MG63 (cell line): Measurements from ENCODE around the gene NUDT15. TPM values are rescaled to one million over a fixed set of nuclear protein-coding genes. Genes with fewer than 3 reads are reported as not detected.

Source experiments
- DNase-seq: peaks from one replicate; pipeline ENCODE4 v3.0.0-alpha.2; 2020
- H3K27me3 ChIP-seq: fragments of 250-450 bp; sonication (Bioruptor Pico); 2 replicates; pipeline ENCODE4 v1.5.1; 2020; ENCODE audit warnings: mild to moderate bottlenecking, moderate library complexity
- H3K36me3 ChIP-seq: fragments of 250-450 bp; sonication (Bioruptor Pico); 2 replicates; pipeline ENCODE4 v1.5.1; 2020; ENCODE audit warnings: mild to moderate bottlenecking, moderate library complexity
- H3K4me3 ChIP-seq: fragments of 250-450 bp; sonication (Bioruptor Pico); 2 replicates; pipeline ENCODE4 v1.5.1; 2020; ENCODE audit warnings: mild to moderate bottlenecking, moderate library complexity
- H3K9me3 ChIP-seq: fragments of 250-450 bp; sonication (Bioruptor Pico); 2 replicates; pipeline ENCODE4 v1.5.1; 2020; ENCODE audit warnings: mild to moderate bottlenecking, moderate library complexity
- total RNA-seq: library from RNA; depleted of rRNA; stranded (reverse); fragments of >200 nt; shearing (Covaris generic); gene quantifications from 2 replicates; pipeline ENCODE4 v1.2.3, GENCODE V29; 2014; ENCODE audit warnings: low replicate concordance; rRNA removed

Gene NUDT15
- total RNA-seq, 1 experiment from 2014 or later = 22.1 TPM

DNA sequence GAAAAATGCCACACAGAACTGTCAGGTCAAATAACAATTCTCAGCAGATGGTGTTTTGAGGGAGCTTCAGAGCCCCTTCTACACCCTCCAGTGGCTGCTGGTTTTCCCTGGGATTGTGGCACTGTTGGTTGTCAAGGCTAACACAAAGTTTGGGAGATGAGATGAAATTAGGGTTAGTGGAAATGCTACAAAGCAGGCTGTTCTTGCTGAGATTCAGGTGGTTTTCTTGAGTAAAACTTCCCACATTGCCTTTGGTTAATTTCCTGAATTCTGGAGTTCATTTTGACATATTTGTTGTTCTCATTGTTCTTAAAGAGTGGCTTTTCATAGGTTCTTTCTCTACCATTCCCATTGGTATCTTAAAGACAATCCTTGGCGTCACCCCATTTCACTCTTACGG, 35.3 kb downstream of the NUDT15 start:
- peaks cover 97% of the 10 kb centered on the region for H3K36me3 ChIP-seq

DNA sequence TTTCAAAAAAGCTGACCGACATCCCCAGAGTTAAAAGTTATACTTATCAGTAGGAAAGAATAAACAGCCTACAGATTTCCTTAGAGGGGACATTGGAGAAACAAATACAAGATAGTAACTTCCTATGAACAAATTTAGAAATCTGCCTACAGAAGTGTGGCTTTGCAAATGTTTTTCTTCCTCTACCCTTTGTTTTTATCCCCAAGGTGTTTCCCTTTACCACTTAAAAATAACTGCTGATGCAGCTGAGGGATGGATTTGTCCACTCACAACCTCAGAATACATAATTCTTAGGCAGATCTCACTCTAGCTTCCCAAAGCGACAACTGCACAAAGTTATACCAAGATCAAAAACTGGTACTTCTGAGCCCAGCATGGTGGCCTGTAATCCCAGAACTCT, 36.5 kb downstream of the NUDT15 start:
- H3K4me3 ChIP-seq = no peak overlapping the region
- no peaks in the 10 kb centered on the region for H3K27me3 ChIP-seq
- no peak for DNase-seq
- peaks cover 96% of the 10 kb centered on the region for H3K36me3 ChIP-seq
- H3K9me3 ChIP-seq = peaks cover 25% of the 10 kb centered on the region

More for the DNA sequence above, 35.3 kb downstream of the NUDT15 start:
- H3K9me3 ChIP-seq = peaks cover 30% of the 10 kb centered on the region
- H3K4me3 ChIP-seq = no peak overlapping the region
- DNase-seq = no peak
- no peaks in the 10 kb centered on the region for H3K27me3 ChIP-seq

DNA sequence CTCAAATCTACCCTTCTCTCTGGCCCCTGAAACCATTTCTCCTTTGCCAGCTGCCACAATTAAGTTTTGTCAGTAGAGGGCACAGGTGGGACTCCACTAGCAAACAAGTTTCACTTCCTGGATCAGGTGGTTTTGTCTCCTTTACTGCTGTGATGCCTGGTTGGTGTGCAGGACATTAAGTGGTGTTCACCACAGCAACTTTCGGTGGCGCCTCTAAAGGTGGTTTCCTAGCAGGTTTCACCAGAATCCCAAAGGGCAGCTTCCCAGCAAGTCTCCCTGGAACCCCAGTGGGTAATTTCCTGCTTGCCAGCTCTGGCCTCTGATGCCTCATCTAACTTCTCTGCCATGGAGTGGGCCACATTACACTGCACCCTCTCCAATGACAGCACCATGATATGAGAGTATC, 40.7 kb downstream of the NUDT15 start:
- no peak overlapping the region for H3K4me3 ChIP-seq
- H3K36me3 ChIP-seq = peaks cover 86% of the 10 kb centered on the region
- H3K27me3 ChIP-seq = no peaks in the 10 kb centered on the region
- peaks cover 7% of the 10 kb centered on the region for H3K9me3 ChIP-seq
- no peak for DNase-seq

DNA sequence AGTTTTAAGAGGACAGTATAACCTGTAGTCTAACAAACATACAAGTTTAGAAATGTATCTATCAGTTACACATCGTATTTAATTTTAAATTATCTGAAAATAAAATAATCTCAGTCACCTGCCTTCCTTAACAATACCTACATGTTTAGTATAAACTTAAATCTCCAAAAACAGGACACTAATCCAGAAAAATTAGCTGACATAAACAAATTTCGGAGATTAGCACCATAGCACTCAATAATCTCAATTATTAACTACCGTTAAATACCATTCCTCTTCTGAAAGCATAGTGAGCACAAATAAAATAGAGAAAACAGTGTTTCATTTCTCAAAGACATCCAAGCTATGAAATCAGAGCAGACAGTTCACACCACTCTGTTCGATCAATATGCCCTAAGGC, 44.2 kb downstream of the NUDT15 start:
- H3K9me3 ChIP-seq = no peaks in the 10 kb centered on the region
- H3K4me3 ChIP-seq = no peak overlapping the region
- DNase-seq = no peak
- peaks cover 69% of the 10 kb centered on the region for H3K36me3 ChIP-seq
- H3K27me3 ChIP-seq = no peaks in the 10 kb centered on the region

DNA sequence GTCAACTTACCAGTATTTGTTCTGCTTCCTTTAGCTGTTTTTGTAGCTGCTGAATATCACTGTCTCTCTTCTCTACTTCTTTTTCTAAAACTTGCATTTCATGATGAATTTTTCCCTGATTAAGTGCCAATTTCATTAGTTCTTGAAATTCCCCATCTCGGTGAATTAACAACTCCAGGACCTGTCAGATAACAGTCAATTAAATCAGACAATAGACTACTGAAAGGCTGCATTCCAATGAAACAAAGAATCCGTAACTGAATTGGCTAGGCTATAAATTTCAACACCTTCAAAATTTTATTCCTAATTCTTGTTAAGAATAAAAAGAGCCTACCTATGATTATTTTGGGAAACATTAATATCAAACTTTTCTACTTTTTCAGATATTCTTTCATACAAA, 48.7 kb downstream of the NUDT15 start:
- H3K36me3 ChIP-seq = peaks cover 32% of the 10 kb centered on the region

DNA sequence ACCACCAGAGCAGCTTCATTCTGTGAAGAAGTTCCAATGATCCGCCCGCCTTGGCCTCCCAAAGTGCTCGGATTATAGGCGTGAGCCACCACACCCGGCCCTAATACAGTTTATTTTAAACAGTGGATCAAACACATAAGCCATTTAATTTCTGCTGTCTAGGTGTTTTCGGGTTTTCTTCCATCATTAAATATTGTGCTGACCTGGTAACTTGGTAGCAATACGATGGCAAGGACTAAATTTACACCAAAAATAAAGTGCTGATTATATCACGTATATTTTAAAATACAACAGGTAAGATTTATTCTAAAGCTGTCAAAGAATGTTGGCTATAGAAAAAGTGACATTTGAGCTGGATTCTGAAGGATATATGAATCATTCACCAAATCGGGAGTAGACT, 56.1 kb downstream of the NUDT15 start:
- Histone ChIP-seq H3K4me3 (peak overlapping the region; percentile 96), H3K27me3 (no peaks in the 10 kb centered on the region), H3K36me3 (peaks cover 2% of the 10 kb centered on the region), H3K9me3 (no peaks in the 10 kb centered on the region)
- DNase-seq = no peak

More for the DNA sequence above, 48.7 kb downstream of the NUDT15 start:
- Histone ChIP-seq H3K4me3 (no peak overlapping the region), H3K9me3 (no peaks in the 10 kb centered on the region), H3K27me3 (no peaks in the 10 kb centered on the region)
- no peak for DNase-seq

DNA sequence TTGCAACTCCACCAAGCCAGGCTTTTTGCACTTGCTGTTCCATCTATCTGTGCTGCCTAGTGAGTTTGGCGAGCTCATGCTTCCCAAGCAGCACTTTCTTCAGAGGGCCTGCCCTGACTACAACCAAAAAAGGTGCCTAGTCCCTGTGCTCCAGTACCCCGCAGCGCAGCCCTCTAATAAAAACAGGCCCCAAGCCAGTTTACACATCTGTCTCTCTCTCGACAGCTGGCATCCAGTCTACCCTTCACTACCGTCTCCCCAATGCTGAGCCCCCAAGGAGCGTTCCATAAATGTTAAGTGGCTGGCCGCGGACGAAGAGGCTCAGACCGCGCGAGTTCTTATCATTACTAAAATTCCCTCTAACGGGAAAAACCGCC, 56.9 kb downstream of the NUDT15 start:
- Histone ChIP-seq H3K27me3 (no peaks in the 10 kb centered on the region), H3K9me3 (no peaks in the 10 kb centered on the region), H3K4me3 (peak overlapping the region; percentile 96), H3K36me3 (peaks cover under 1% of the 10 kb centered on the region)
- DNase-seq = no peak

DNA sequence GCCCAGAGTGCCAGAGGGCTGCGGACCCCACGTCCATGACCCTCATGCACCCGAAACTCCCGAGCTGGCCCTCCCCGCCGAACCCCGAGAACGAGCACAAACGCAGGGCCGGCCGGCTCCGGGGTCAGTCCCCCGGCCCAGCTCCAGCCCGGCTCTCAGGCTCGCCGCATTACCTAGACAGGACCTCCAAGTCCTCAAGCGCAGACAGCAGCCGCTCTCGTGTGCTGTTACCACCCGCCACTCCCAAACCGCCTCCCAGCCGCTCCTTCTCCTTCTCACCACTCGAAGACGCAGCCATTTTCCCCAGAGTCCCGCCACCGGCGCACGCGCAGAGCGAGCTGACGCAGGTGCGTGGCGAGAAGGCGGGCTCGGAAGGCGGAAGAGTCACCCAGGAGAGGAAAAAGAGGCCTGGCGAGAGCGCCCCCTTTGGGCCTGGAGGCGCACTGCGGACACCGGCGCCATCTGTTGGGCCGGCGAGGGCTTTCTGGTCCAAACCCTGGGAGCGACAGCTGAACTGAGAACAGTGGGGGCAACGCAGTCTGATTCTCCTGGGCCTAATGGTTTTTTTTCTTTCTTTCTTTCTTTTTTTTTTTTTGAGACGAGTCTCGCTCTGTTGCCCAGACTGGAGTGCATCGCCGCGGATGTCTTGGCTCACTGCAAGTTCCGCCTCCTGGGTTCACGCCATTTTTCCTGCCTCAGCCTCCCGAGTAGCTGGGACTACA, 57.4 kb downstream of the NUDT15 start, which contains the start of gene MED4:
Gene MED4, minus strand, starts transcription at position 324 of the 722 bp plus-strand sequence. Its CDS starts 26 bp downstream, at position 298.
- Histone ChIP-seq H3K4me3 (peak within 1 kb of the TSS; percentile 96), H3K27me3 (no peaks in the 10 kb centered on the region), H3K36me3 (no peaks in the 10 kb centered on the region; the same call in 1 of the 2 replicates), H3K9me3 (no peaks in the 10 kb centered on the region)
- DNase-seq = peak; percentile 93

DNA sequence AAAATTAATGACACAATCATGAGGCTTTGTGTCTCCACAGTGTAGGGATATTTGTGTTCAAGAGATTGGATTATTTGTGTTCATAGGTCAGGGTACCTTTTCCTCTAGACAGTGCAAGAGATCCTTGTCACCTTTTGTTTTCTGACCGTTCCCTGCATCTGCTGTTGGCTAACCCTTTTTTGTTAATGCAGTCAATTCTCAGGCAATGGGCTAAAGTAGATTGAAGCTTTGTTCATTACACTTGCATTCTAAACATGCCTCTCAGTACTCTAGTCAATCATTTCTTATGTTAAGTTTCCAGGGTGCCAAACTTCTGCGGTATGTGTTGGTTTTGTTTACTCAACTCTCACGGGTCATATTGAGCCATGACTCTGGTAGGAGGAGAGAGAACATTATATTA, 59.1 kb downstream of the NUDT15 start:
- Histone ChIP-seq H3K4me3 (no peak overlapping the region), H3K36me3 (no peaks in the 10 kb centered on the region; the same call in 1 of the 2 replicates), H3K27me3 (no peaks in the 10 kb centered on the region), H3K9me3 (no peaks in the 10 kb centered on the region)
- no peak for DNase-seq

Other genes starting within 250 kb of the NUDT15 start
- 48.7 and 60.4 TPM in 2 replicates for gene SUCLA2, start 36.5 kb upstream of the NUDT15 start, total RNA-seq
- gene MED4, start 57.4 kb downstream of the NUDT15 start, total RNA-seq = 11.1 and 42.6 TPM in 2 replicates
- 39.7 and 47.3 TPM in 2 replicates for gene ITM2B, start 195.5 kb downstream of the NUDT15 start, total RNA-seq